Fibroblast of gingiva (primary cell): ENCODE measurements around the gene UQCR11.
"Not testable (repeated sequence)": the region's sequence is repeated elsewhere in the genome, so short reads cannot be mapped to it uniquely, and the experiment has no call there.

ENCODE experiments used
- DNase-seq: peaks from one replicate; pipeline ENCODE4 v3.0.0-alpha.2; 2011; ENCODE audit warnings: low read depth

The UQCR11 gene

DNA sequence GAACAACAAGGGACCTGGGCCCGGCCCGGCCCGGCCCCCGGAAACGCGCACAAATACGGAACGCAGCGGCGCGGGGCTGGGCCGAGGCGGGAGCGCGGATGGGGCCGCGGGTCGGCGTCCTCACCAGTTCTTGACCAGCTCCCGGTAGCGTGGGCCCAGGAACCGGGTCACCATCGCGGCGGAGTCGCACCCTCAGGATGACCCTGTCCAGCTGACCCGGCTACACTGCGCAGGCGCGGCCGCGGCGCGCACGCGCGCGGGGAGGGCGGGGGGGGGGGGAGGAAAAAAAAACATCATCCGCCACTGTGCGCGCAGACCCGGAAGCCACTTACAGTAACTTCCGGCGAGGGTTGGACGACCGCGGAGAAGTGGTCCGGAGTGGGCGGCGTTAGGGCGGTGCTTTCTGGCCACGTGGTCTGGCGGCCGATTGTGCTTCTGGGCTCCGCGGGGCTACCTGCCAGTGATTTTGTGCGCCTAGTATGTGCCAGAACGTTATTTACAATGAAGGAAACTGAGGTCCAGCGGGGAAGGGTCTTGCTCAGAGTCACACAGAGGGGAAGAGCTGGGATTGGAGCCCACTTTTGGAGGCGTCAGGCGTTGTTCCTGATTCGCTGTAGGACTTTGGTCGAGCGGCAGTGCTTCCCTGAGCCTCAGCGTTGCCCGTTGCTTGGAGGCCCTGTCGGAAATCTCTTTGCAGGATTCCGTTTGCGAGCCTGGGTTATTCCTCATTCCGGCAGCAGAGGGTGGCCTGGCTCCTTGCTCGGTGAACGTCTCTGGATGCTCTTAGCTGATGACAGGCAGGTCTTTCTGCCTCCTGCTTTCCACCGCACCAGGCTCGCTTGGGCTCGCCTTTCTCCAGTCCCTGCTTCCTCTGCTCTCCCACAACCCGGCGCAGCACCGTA is at the start of gene UQCR11:
UQCR11 (minus strand) TSS at position 227 of the 902 bp plus-strand sequence; CDS start at position 174, 53 bp downstream.
- peak; percentile 95 for DNase-seq

DNA sequence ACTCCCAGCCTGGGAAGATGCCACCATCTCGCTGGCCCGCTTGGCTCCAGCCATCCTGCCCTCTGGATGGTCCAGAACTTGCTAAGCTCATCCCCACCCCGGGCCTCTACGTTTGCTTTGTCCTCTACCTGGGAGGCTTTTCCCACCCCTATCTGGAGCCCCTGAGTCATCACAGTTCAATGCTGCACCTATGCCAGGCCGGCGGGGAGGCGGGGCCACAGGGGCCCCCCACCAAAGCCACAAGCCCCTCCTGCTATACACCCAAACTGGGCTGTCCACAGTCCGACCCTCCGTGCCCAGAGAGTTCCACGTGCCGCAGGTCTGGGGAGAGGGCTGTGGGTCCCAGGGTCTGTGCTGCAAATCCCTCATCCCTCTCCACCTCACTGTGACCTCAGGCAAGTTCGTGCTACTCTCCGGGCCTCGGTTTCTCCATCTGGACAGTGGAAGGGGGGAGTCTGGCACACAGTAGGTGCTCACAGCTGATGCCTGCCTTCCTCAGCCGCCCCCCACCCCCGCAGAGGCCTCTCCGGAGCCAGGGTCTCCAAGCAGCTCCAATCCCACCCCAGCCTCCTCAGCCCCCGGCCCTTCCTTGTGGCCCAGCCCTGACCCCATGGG is 49.0 kb upstream of the UQCR11 start:
- no peak for DNase-seq

DNA sequence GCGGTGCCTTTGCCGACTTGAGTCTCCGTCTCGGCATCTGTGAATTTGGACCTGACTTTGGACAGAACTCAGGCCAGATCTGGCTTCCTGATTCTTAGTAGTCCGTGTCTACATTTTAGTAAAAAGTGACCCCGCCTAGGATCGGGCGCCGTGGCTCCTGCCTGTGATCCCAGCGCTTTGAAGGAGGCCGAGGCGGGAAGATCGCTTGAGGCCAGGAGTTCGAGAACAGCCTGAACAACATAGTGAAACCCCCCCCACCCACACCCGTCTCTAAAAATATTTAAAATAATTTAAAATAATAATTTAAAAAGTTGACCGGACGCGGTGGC is 48.0 kb upstream of the UQCR11 start:
- DNase-seq = no peak

DNA sequence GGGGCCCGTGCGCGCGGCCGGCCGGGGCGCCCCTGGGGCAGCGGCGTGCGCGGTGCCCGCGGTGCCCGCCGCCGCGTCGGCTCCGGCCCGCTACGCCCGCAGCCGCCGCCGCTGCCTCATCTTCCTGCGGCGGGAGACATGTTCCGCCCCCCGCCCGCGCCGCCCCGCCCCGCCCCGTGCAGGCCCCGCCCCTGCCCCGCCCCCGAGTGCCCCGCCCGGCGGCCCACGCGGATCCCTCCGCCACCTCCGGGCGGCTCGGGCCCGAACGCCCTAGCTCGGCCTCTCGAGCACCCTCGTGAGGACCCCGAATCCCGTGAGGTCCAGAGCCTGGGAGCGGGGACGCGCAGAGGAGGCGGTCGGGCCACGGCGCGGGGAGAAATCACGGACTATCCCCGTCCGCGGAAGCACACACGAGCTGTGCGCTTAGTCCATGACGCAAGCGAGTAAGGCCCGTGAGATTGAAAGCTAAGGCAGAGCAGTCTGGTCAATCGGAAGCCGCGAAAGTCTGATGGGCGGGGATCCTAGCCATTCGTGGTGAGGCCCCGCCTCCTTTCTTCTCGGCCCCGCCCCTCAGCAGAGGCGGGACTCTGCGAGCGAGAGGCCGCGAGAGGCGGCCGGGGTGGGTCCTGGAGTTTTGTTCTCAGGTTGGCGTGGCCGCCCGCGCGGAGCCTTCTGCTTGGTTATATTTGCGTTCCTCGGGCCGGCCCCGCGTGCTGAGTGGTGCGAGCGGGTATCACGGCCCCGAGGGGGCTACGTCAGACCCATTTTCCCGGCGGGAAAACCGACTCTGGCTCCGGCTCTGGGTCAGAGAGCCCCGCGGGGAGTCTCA is 47.4 kb upstream of the UQCR11 start, which contains the start of gene TCF3:
TCF3 (minus strand) TSS at position 145 of the 829 bp plus-strand sequence. CDS start 2,367 bp downstream, outside the sequence.
- DNase-seq = peak; percentile 99

DNA sequence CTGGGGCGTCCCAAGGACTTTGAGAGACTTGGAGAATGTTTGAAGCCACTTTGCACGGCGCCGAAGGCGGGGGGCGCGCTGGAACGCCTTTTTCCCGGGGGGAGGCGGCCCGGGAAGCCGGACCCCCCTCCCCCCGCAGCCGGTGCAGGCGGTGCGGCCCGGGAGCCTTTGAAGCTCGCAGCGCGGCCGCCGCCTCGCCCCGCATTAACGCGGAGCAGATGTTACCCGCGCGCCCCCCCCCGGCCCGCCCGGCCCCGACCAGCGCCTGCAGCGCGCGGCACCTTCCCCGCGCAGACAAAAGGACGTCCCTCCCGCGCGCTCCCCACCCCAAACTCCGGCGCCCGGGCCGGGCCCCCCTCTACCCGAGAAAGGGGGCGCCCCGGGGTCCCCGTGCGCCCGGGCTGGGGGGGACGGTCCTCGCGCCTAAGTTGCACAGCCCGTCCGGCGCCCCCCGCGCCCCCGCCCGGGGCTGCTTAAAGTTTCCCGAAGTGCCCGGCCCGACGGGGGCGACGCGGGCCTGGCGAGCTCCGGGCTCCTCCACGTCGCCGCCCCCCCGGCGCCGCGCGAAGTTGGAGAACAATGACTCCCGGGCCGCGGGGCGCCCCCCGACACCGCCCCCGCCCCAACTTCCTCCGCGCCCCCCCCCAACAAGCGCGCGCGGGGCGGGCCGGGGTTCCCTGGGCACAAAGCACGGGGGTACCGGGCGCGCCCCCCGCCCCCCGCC is 46.5 kb upstream of the UQCR11 start:
- peak; percentile 39 for DNase-seq

DNA sequence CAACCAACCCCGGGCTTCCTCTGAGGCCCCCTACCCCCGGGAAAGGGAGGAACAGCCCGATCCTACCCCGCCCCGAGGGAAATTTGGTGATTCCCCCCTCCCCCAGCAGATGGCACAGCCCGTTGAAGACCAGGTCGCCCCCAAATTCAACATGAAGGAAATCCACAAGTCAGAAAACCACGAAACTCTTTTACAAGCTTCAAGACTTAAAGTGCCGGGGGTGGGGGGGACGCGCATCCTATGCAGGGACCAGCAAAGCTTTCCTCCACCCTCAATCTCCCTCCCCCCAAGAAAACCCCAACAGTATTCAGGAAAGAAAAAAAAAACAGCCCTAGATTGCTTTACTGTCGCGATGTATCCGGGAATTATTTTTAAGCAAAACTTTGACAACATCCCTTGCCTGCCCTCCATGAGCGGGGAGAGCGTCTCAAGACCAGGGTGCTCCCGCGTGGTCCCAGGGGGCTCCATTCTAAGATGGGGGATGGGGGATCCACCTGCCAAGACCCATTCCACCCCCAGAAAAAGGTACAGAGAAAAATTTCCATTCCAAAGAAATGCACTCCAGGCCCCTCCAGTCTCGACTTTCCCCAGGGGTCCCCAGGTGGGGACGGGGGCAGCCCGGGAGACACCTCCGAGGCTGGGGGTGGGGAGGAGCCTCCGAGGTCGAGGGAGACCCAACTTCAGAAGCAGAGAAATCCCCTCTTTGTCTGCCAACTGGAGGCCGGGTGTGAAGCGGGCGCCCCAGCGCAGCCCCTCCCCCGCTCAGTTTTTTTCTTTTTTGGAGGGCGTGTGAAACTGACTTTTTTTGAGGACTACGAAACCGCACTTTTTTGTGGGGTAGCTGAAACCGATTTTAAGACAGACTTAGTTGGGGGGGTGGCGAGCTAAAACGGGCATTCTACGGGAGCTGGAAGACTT is 45.6 kb upstream of the UQCR11 start:
- peak; percentile 28 for DNase-seq

DNA sequence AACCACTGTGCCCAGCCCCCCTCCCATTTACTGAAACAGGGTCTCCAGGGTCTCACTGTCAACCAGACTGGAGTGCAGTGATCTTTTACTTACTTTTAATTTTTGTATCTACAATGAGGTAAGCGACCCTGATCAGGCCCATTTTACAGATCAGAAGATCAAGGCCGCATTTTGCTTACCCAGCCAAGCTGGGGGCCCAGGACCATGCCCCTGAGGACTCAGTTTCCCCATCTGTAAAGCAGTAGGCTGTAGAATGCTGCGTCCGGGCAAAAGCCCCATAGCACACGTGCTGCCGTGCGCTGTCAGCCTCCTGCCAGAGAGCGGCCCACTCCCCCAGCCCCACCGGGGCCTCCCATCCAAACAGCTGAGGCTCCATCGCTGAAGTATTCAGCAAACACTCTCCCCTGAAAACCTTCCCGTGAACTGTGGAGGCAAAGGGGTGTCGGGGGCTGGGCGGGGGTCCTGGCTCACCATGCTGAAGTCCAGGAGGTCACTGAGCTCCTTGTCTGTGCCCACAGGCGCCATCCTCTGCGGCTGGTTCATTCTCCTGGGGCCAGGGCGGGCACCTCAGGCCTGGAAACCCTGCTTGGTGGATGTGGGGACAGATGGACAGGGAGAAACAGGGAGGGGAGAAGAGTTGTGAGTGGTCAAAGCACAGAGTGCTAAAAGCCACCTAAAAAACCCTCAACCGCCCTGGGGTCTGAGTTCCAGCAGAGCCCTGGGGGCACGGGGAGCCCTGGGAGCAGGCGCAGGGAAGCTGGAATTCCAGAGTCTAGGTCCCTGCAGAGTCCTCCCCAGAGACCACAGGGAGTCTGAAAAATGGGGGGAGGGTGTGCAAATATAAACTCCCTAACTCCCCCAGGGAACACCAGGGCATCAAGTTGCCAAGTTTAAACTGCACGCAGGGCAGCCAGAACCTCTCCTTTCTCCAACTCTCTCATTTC is 44.7 kb upstream of the UQCR11 start:
- no peak for DNase-seq

DNA sequence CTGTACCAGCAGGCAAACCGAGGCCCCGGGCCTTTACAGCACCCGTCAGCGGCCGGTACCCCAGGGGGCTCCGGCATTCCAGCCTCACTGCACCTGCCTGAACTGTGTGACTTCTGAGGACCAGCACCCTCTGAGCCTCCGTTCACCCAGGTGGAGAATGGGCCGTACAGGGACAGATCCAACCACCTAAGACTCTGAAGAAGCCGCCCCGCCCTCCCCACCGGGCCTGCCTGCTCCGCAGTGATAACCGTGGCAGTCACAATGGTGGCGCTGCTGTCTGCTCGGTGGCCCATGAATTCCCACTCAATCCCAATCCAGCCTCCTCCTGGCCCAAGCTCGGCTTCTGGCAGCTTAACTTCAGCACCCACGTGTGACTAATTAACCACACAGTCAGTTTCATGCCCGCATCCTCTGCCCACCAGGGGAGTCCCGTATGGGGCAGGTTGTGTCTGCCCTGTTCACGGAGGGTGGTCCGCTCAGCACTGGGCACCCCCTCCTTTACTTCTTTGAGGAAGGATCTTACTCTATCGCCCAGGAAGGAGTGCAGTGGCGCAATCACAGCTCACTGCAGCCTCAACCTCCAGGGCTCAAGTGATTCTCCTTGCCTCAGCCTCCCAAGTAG is 43.8 kb upstream of the UQCR11 start:
- DNase-seq = no peak

DNA sequence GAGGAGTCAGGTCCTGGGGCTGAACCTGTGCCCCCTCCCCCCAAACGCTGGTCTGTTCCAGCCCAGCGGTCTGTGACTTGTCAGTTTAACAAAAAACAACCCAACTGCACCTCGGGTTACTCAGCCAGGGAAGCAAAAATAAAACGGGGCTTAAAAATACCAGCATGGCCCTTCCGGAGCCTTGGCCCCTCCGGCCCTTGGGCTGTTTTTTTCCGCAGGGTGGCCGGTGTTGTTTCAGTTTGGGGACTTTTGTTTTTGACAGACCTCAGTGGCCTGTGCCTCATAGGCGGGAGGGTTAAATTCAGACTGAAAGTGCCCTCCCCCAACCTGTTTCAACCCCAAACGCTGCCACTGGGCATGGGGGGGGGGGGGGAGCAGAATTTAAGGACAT is 43.2 kb upstream of the UQCR11 start:
- no peak for DNase-seq

DNA sequence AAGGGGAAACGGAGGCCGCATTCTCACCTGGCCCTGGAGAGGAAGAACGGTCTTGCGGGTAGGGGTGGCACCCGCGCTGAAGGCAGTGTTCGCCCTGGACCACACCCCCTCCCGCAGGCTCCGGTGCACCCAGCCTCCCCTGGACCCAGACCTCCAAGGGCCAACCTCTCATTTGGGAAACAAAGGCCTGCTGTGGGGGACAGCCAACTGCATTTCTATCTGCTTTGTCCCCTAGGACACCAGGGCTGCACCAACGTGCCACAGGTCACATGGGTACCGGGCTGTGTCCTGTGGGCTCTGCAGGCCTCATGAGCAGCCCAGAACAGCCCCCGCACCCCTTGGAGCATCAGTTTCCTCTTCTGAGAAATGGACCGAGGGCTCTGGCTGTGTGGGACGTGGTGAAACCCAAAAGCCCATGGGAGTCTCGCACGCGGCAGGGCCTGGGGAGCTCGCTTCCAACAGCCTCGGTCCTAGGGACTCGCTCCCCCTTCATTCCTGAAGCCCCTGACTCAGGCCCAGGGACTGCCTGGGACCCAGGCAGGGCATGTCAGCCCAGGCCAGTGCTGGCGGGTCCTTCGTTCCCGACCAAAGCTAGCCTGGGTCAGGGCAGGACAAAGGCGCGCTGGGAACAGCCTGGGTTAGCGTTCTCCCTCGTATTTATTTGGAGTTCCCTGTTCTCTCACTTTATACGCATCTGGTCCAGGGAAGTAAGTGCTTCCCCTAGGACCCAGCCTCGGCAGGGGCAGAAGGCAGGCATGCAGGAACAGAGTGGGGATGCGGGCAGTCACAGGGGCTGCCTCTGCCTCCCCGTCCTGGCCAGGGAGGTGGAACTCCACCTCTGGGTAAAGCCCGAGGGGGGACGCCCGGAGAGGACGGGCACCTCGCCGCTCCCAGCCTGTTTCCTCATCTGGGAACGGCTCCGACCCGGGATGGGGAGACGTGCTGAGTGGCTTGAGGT is 42.5 kb upstream of the UQCR11 start:
- no peak for DNase-seq

DNA sequence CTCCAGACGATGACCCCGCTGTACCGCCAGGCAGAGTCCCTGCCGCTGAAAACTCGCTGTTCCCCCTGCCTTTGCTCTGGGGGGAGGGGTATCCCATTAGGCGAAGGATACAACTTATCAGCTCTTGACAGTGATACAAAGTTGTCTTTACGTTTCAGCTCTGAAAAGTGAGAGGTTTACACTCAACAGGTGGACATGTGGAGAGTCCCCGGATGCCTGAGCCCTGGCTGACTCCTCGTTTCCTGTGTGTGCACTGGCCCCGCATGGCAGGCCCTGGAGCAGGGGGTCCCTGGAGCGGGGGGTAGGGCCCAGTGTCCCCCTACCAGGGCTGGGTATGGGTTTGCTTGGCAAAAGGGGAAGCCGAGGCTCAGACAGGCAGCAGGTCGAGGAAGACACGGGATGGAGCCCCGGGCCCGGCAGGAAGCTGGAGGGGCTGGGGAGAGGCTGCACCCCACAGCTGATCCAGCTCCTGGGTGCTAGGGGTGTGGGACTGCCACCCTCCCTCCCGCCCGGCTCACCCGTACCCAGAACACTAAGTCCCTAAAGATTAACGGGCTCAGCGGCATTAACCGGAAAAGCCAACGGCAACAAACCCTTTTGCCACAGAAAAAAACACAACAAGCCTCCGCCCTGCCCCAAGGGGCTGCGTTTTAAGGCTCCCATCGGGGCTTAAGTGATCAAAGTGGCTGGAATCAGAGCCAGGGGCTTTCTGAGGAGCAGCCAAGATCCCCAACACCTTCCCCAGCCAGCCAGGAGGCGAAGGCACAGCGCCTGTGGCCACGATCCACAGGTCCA is 41.6 kb upstream of the UQCR11 start:
- no peak for DNase-seq

DNA sequence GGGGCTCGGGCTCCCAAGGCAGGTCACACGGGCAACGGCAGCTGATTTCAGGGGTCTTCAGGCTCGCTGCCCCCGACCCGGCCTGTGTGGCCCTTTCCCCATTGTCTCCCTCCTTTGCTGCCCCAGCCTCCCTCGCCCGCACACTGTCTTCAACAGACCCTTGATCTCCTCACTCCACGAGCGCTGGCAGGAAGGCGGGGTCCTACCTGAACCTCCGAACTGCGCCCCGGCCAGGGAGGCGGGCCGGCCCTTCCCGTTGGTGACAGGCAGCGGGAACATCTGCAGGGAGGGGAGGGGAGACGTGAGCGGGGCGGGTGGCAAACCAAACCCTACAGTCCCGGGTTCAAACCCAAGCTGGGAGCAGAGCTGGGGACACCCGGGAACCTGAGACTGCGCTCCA is 40.9 kb upstream of the UQCR11 start:
- DNase-seq = no peak

DNA sequence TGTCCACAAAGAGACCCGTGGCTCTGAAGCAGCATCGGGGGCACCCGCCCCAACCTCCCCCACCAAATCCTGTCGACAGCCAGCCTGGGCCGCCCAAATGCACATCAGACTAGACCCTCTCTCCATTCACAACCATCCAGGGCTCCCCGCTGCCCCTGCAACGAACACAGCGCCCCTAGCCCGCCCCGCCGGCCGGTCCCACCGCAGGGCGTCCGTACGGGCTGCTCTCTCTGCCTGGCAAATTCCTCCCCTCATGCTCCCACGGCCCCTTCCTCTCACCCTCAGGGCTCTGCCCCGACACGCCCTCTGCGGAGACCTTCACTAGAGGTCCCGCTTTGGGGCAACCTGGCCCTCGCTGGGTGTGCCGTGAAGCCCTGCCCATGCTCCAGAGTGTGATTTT is 40.0 kb upstream of the UQCR11 start:
- DNase-seq = no peak

DNA sequence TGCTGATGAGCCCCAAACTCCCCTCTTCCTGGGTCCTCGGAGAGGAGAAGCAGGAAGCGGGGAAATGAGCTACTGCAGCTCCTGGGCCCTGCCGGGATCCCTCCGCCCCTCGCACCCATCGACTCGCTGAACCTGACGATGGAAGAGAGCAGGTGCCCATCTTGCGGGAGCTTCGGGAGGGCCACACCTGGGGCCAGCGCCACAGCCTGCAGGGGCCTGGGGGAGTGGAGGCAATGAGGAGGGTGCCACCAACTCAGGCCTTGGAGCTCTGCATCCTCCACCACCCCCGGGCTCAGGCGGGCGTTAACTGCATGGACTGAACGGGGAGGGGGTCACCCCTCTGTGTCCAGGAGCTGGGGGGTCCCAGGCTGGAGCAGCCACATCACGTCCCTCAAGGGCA is 38.8 kb upstream of the UQCR11 start:
- no peak for DNase-seq

DNA sequence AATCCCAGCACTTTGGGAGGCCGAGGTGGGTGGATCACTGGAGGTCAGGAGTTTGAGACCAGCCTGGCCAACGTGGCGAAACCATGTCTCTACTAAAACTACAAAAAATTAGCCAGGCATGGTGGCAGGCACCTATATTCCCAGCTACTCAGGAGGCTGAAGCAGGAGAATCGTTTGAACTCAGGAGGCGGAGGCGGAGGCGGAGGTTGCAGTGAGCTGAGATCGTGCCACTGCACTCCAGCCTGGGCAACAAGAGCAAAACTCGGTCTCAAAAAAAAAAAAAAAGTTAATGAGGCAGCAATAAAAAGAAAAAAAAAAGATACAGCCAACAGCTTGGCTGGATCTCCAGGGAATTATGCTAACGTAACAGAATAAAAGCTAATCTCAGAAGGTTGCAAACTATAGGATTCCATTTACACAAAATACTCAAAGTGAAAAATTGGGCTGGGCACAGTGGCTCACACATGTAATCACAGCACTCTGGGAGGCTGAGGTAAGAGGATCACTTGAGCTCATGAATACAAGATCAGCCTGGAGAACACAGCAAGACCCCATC is 35.7 kb upstream of the UQCR11 start:
- DNase-seq = not testable (repeated sequence)

DNA sequence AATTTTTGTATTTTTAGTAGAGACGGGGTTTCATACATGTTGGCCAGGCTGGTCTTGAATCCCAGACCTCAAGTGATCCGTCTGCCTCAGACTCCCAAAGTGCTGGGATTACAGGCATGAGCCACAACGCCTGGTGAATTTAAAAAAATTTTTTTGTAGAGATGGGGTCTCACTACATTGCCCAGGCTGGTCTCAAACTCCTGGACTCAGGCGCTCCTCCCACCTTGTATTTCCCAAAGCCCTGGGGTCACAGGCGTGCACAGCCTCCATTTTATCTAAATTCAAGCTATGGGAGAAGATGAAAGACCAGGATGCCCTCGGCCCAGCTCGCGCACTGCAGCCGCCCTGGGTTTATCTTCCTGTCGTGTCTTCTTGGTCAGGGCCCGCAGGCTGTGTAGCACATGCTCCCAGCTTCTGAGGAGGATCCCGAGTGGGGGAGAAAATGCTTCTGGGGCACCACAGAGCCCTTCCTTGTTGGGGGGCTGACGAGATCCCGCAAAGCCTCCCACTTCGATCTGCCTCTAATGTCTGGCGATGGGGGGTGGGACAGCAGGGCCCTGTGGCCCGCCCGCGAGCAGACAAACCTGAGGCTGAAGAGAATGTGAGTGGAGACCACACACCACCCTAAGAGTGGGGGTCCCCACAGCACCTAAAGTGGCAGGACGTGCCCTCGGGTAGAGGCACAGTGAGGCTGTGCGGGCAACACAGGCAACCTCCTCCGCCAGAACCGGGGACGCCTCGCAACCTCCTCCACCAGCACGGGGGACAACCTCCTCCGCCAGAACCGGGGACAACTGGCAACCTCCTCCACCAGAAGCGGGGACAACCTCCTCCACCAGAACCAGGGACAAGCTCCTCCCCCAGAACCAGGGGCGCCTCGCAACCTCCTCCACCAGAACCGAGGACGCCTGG is 31.3 kb upstream of the UQCR11 start:
- no peak for DNase-seq
